ENCODE results near the gene TMCC3.
"Not testable (repeated sequence)": the region's sequence is repeated elsewhere in the genome, so short reads cannot be mapped to it uniquely, and the experiment has no call there.

TMCC3 gene

DNA sequence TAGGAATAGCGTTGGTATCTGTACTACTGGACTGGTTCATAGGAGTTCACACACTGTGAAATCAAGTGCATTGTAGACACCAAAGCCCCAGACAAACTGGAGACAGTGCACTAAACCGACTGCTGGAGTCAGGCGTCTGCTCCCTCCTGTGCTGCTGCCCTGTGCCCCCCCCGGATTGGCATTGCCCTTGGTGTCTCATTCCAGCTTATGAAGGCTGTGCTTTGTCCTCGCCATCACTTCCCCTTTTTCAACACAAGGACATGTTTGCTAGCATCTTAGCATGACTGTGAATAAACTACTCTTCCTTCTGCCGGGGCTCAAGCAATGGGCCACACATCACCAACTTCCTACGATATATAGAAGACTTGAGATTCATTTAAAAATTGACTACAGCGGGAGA is 84.0 kb downstream of the TMCC3 start:
- DNase-seq (ENCODE audit: low read depth) = no peak

DNA sequence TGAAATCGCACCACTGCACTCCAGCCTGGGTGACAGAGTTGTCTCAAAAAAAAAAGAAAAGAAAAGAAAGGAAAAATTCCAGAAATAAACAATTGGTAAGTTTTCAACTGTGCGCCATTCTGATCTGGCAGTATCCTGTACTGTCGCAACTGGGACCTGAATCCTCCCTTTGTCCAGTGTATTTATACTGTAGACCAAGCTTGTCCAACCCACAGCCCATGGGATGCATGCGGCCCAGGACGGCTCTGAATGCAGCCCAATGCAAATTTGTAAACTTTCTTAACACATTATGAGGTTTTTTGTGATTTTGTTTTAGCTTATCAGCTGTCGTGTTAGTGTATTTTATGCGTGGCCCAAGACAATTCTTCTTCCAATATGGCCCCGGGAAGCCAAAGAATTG is 84.7 kb downstream of the TMCC3 start:
- DNase-seq (ENCODE audit: low read depth) = no peak

DNA sequence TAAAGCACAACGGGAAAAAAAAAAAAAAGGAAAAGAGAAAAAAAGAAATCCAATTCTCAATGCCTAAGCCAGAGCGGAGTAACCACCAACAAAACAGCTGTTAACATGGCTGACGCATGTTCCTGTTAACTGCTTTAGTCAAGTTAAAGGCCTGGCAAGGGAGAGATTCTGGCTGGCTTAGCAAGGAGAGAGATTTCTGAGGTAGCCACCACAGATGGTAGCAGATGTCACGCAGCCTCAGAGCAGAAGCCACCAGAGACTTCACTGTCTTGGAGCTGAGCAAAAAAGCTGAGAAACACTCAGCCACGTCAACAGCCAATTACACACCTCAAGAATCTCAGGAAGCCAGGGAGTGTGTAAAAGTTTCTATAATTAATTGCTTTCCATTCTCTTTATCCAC is 87.1 kb downstream of the TMCC3 start:
- no peak for DNase-seq (ENCODE audit: low read depth)

DNA sequence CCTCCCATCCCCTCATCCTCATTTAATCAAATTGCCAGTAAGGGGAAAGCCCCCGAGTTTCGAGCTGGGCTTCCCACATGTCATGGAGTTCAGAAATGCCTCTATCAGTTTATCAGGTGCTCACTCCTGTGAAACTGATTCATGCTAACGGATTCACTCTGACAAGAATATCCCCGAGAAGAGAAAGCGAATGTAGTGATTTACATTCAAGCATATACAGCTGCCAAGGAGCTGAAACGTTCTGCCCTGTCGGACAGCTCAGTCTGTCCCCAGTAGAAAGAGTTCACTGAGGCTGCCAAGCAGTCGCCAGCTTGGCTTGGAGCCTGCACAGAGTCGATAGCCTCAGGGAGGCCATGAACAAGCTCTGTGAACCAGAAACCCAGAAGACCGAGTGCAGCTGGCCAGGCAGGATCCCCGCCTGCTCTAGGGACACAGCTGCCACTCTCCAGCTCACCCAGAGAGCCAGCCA is 88.4 kb downstream of the TMCC3 start:
- DNase-seq (ENCODE audit: low read depth) = no peak

DNA sequence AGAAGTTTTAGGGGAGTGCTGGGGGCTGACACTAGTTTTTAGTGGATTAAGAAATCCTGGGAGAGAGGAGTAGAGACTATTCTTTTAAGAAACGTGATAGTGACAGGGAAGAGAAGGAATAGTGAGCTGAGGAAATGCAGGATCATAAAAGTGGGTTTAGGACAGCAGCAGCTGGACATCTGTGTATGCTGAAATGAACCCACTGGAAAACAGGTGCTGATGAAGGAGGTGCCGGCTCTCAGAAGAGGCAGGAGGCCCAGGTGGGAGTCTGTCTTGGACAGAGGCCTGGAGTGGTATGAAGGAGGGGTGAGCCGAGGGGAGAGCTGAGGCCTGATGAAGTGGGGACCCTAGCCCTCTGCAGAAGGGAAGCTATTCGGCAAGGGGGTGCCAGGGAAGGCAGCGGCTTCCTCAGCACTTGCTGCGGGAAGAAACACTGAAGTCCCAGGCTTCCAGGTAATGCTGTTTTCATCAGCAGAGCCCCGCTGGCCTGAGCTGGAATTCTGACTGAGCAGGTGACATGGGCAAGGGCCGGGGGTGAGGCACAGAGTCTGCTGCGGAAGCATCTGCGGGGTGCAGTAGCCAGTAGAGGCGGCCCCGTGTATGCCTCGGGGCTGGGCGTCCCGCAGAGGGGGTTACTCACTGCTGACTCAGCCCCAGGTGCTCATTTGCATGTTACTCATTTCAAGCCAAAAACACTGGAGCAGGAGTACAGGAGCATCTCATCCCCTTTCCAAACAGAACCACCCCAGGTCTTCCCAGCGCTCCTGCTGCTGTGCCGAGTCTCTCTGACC is 89.7 kb downstream of the TMCC3 start:
- DNase-seq (ENCODE audit: low read depth) = no peak

DNA sequence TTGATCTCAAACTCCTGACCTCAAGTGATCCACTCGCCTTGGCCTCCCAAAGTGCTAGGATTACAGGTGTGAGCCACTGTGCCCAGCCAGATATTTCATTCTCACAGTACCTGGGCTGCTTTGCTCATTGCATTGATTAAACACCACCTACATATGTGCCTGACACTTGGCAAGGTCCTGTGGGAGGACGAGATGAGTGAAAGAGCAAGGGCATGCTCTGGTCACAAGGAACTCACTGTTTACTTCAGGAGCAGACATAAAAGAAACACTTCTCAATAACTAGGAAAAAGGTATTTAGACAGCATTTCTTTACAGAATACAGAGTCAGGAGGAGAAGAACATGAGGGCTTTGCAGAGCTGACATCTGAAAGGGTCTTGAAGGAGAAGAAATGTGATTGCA is 91.7 kb downstream of the TMCC3 start:
- no peak for DNase-seq (ENCODE audit: low read depth)

DNA sequence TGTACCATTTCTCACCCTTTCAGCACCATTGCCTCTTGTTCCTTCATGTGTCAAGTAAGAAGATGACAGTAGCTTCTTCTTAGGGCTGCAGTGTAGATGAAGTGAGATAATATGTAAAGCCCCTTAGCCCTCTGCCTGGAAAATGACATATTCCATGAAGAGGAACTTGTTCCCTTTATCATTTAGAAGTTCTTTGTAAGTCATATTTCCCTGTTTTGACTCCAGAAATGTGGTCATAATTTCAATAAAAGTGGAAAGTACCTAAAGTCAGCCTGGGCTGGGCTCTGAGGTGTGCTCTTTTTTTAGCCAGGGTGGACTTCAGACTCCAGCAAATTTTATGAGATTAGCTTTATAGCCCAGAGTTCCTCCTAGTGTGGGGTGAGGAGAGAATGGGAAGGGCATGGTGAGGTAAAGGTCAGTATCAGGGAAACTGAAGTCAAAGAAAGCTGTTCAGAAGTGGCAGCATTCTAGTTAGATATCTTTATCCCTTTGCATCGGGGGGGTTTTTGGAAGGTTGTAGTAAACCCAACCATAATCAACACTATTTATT is 92.5 kb downstream of the TMCC3 start:
- no peak for DNase-seq (ENCODE audit: low read depth)

DNA sequence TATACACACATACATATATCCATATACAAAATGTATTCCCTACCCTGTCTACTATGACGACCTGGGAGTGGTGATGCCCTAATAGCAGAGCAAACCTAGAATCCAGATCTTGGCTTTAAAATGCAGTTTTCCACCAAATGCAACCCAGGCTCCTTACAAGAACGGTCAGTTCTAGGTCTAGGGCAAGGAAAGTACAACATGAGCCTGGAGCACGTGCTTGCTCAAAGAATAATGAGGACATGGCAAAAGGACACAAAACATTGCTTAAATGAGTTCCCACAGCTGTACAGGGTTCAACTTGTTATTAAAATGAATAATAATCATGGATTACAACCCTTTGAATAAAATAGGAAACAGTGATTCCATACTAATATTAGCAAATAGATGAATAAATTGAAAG is 94.7 kb downstream of the TMCC3 start:
- DNase-seq (ENCODE audit: low read depth) = no peak

DNA sequence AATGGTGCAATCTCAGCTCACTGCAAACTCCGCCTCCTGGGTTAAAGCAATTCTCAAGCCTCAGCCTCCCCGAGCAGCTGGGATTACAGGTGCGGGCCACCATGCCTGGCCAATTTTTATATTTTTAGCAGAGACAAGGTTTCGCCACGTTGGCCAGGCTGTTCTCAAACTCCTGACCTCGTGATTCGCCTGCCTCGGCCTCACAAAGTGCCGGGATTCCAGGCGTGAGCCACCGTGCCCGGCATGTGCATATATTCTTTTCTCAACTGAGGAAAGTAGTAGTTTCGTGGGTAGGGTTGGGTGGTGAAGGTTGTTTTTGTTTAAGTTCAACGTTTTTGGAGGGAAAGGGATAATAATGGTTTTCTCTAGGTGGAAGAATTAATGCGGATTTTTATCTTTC is 96.5 kb downstream of the TMCC3 start:
- no peak for DNase-seq (ENCODE audit: low read depth)

DNA sequence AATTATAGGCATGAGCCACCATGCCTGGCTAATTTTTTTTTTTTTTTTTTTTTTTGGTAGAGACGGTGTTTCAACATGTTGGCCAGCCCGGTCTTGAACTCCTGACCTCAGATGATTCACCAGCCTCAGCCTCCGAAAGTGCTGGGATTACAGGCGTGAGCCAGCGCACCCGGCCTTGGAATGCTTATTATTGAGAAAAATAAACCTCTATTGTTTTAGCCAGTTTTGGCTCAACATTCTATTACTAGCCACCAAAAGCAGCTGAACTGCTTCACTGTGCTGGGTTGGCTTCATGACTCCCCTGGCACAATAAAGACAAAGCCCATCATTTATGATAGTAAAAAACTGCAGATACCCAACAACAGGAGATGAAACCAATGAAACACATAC is 97.2 kb downstream of the TMCC3 start:
- peak; percentile 28 for DNase-seq (ENCODE audit: low read depth)

DNA sequence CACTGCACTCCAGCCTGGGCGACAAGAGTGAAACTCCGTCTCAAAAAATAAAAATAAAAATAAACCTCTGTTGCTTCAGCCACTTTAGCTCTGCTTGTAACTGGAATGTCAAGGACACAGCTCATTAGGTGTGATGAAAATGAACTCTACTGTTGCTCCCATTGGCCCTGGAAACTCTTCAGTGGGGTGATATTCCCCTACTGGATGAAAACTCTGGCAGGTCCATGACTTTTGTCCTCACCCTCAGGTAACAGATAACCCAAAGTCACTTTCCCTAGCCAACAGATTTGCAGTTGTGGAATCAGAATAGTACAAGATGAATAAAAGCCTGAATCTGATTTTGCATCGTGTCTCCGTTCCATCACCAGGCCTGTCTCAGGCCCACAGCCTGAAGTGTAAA is 98.5 kb downstream of the TMCC3 start:
- DNase-seq (ENCODE audit: low read depth) = no peak

DNA sequence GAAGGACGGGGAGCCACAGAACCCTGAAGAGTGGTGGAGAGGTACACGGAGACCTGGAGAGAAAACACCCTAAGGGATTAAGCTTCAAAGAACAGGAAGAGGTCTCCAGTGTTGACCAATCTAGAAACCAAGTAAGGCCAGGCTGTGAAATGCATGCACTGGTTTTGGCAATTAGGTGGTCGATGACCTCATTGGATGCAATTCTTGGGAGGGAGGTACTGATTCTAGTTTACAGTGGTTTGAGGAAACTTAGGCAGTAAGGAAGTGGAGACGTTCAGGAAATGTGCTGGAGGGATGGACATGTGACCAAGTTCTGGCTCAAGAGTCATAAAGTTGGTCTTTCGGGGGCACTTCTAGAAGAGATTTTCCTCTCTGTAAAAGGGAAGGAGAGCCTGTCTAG is 99.4 kb downstream of the TMCC3 start:
- DNase-seq (ENCODE audit: low read depth) = no peak

DNA sequence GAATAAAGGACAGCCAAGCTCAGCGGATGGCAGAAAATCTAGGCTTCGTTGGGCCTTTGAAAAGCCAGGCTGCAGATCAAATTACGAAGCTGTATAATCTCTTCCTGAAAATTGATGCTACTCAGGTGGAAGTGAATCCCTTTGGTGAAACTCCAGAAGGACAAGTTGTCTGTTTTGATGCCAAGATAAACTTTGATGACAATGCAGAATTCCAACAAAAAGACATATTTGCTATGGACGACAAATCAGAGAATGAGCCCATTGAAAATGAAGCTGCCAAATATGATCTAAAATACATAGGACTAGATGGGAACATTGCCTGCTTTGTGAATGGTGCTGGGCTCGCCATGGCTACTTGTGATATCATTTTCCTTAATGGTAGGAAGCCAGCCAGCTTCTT is 101.5 kb downstream of the TMCC3 start:
- not testable (repeated sequence) for DNase-seq (ENCODE audit: low read depth)

DNA sequence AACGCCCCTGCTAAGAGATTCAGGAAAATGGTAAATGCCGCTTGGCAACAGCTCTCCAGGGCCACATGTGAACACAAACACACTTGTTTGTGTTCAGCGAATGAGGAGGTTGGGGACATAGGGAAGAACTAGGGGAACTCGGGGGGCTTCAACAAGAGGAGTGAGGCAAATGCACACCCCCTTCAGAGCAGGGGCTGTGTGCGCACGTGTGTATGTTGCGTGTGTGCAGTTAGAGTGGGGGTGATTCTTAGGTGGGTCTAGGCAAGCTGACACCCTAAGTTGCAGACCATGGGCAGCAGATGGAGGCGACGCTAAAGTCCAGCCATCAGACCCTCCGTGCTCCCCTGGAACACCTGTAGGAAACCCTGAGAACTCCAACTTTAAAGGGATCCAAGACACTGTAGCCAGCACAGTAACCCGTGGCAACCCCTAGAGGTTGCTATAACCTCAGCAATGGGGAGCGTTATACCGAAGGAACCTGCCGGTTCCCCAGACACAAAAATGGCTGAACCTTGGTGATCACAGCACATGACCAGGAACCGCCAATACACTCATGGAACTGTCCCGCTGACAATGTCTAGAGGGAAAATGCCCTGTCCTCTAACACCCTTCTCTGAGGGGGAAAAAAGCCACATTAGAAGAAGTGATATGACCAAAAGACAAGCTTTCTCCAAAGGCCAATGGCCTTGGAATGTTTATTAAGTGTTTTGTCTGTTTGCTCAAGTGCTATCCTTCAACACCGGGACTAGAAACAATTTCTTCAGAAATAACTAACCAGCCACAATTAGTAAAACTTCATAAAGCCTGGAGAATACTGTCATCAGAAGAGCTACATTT is 104.2 kb downstream of the TMCC3 start:
- DNase-seq (ENCODE audit: low read depth) = peak; percentile 17

DNA sequence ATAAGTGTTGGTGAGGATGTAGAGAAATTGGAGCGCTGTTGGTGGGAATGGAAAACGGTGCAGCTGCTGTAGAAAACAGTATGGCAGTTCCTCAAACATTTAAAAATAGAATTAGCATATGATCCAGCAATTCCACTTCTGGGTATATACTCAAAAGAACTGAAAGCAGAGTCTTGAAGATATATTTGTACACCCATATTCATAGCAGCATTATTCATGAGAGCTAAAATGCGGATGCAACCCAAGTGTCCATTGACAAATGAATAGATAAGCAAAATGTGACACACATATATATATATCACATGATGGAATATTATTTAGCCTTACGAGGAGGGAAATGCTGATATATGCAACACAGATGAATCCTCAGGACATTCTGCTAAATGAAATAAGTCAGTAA is 106.0 kb downstream of the TMCC3 start:
- no peak for DNase-seq (ENCODE audit: low read depth)

DNA sequence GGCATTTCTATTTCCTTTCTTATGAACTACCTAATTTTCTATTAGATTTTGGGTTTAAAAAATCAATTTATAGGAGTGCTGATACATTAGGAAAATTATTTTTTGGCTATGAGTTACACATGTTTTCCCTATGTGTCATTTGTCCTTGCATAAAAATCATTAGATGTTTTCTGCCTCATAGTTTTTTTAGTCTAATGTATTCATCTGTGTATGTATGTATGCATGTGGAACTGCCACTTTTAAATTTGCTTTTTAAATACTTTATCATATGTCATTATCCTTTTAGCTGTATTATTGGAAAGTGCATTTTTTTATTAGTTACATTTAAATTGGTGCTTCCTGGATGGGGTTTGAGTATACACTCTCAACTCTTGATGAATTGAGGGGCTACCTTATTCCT is 112.0 kb downstream of the TMCC3 start:
- no peak for DNase-seq (ENCODE audit: low read depth)

DNA sequence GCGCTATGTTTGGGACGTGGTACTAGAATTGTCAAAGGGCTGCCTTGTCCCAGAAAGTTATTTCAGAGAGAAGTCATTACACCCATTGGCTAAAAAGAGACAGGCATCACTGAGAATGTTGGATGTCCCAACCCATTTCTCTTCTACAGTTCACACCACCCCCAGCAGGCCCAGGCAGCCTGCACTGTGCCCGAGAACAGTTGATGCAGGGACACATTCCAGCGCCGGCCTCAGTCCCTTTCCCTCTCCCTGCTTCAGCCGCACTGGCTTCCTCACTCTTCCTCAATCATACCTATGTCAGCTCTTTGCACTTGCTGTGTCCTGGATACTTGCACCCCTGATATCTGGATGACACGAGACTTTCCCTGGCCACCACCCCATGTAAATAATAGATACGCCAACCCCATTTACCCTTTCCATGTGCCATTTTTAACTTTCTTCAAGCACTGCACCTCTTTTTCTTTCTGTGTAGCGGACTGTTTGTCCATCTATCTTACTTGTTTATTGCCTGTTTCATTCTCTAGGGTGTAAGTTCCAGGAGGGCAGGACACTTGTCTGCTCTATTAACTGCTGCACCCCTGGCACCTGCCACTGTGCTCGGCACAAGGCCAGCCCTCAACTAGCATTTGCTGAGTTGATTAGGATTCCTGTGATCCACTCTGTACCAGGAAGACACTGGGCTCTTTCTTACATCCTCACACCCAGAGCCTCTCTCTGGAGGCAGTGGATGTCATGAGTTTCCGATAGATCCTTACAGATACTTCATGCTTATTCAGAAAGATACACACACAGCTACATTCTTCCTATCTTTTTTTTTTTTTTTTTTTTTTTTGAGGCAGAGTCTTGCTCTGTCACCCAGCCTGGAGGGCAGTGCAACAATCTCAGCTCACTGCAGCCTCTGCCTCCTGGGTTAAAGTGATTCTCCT is 114.1 kb downstream of the TMCC3 start:
- DNase-seq (ENCODE audit: low read depth) = no peak

DNA sequence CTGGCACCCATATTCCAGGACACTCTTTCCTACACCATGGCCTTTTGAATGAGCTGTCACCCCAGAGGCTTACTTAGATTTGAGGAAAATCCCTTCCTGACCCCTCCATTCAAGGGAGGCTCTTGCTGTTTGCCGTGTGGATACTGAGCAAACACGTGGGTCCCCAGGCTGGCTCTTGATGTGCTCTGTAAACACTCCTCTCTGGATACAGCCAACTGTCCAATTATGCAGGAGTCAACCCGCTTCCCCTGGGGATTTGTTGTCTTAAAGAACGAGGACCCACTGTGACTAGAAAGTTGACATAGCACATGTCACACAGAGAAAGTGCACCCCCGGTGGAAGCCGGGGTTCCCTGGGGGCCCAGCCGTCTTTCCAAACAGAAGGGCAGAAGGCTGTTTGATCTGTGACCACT is 114.8 kb downstream of the TMCC3 start:
- no peak for DNase-seq (ENCODE audit: low read depth)

DNA sequence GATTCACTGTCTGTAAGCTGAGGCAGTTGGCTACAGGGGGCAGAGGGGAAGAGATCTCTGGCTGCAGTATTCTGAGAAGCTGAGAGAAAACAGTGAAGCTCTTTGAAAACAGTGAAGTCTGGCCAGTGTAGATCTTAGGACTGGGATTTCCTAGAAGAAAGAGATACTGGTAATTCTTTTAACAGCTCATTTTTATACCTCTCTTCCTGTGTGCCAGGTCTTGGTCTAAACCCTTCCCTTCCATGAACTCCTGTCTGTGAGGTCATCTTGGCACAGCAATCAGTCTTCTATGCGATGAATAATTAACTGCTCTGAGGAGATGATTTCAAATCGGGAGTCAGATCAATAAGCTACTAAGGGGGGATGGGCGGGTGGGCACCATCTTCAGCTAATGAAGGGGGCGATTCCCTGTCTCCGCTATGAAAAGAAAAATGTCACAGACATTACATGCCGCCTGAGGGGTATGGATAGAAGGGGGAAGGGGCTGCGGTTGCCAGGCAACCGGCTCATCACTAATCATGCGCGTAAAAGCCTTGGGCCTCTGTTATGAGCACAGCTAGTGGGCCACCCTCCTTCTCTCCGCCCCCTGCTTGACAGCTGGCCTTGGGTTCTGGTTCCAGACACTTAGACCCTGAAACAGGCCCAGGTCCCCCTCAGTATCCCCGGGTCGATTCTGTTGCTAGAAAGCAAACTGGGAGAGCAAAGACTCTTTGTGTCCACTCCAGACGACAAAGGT is 115.4 kb downstream of the TMCC3 start:
- no peak for DNase-seq (ENCODE audit: low read depth)

DNA sequence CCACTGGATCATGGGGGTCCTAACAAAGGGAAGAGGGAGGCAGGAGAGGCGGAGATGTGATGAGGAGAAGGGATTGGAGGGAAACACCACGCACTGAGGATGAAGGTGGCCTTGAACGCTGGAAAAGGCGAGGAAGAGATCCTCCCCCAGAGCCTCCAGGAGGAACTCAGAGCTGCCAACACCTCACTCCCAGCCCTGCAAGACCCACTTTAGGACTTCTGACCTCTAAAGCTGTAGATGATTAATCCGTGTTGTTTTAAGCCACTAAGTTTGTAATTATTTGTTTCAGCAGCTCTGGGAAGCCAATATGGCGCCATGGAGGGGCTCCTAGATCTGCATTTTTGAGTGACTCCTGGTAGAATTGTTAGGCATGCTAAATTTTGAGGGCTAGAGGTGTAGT is 116.1 kb downstream of the TMCC3 start:
- no peak for DNase-seq (ENCODE audit: low read depth)

Measured in GM04504 (cell line).